ENCODE results near the gene KANSL1.

- TF ChIP-seq POLR2A (IDR thresholded peaks at IDR 0.05; ENCODE audit: extremely low read depth, insufficient read length) = no peak
- no peak for TF ChIP-seq CTCF (IDR thresholded peaks at IDR 0.05; ENCODE audit: low read depth, low read length)
- no peak for TF ChIP-seq MAX (IDR thresholded peaks at IDR 0.05; ENCODE audit: low read depth, low read length)
- no peak for TF ChIP-seq MYC (IDR thresholded peaks at IDR 0.05; ENCODE audit: low read depth, low read length)
Observed at GRCh38 chr17:45985447-45985846, 207.8 kb downstream of the KANSL1 start.

All from NB4 (cell line).